Subcutaneous abdominal adipose tissue (tissue), 5 donors: ENCODE measurements around the gene HIRA.

ENCODE experiments used
- H3K27ac ChIP-seq: one replicate; pipeline ENCODE4 v1.7.0; 2013; ENCODE audit warnings: low read depth, mild to moderate bottlenecking, inconsistent platforms, low read length, moderate library complexity
- H3K27me3 ChIP-seq, 5 donors: one replicate each; pipeline ENCODE4 v1.7.0; 2013; ENCODE audit warnings: low read length in 5 of 5, inconsistent platforms in 1 of 5; ENCODE audit not compliant: control insufficient read depth in 5 of 5, insufficient read depth in 4 of 5
- H3K36me3 ChIP-seq, 5 donors: one replicate each; pipeline ENCODE4 v1.7.0; 2013; ENCODE audit warnings: low read length in 5 of 5; ENCODE audit not compliant: control insufficient read depth in 5 of 5, insufficient read depth in 5 of 5
- H3K4me1 ChIP-seq, 5 donors: one replicate each; pipeline ENCODE4 v1.7.0; 2013; ENCODE audit warnings: low read length in 5 of 5, mild to moderate bottlenecking in 3 of 5, moderate library complexity in 1 of 5; ENCODE audit not compliant: control insufficient read depth in 5 of 5, insufficient read depth in 5 of 5
- H3K4me3 ChIP-seq, 5 donors: one replicate each; pipeline ENCODE4 v1.7.0; 2013; ENCODE audit warnings: low read length in 5 of 5, low read depth in 1 of 5
- H3K9ac ChIP-seq, 5 donors: one replicate each; pipeline ENCODE4 v1.7.0; 2013; ENCODE audit warnings: low read length in 5 of 5, mild to moderate bottlenecking in 4 of 5, moderate library complexity in 3 of 5
- H3K9me3 ChIP-seq, 5 donors: one replicate each; pipeline ENCODE4 v1.7.0; 2013; ENCODE audit warnings: low read length in 5 of 5; ENCODE audit not compliant: control insufficient read depth in 5 of 5
- donor health status: healthy.
- donor health status: healthy.
- donor health status: healthy.
- donor health status: healthy.
- donor health status: healthy.

Gene HIRA, protein sequence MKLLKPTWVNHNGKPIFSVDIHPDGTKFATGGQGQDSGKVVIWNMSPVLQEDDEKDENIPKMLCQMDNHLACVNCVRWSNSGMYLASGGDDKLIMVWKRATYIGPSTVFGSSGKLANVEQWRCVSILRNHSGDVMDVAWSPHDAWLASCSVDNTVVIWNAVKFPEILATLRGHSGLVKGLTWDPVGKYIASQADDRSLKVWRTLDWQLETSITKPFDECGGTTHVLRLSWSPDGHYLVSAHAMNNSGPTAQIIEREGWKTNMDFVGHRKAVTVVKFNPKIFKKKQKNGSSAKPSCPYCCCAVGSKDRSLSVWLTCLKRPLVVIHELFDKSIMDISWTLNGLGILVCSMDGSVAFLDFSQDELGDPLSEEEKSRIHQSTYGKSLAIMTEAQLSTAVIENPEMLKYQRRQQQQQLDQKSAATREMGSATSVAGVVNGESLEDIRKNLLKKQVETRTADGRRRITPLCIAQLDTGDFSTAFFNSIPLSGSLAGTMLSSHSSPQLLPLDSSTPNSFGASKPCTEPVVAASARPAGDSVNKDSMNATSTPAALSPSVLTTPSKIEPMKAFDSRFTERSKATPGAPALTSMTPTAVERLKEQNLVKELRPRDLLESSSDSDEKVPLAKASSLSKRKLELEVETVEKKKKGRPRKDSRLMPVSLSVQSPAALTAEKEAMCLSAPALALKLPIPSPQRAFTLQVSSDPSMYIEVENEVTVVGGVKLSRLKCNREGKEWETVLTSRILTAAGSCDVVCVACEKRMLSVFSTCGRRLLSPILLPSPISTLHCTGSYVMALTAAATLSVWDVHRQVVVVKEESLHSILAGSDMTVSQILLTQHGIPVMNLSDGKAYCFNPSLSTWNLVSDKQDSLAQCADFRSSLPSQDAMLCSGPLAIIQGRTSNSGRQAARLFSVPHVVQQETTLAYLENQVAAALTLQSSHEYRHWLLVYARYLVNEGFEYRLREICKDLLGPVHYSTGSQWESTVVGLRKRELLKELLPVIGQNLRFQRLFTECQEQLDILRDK

DNA sequence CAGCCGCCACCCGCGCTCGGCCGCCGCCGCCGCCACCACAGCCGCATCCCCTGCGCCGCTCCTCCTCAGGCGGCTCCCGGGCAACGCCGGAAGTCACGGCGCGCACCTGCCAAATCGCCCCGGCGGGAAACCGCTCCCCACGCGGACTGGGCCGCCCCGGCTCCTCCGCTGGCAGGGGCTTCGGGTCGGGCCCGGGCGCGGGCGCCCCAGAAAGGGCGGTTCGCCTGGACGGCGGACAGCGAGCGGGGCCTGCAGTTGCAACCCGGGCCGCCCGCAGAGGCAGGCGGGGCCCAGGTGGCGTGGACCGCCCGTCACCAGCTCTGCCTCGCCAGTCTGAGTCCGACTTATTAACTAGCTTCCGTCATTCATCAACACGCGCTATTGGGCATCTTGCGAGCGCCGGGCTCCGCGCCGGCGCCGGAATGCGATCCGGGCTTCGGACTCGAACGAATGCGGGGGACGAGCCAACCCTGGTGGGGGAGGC, at the start of gene HIRA:
HIRA (minus strand) TSS at position 85 of the 484 bp plus-strand sequence. CDS start 257 bp downstream, outside the sequence.
- Histone ChIP-seq H3K27me3 (no peaks in the 10 kb centered on the region), H3K9me3 (no peaks in the 10 kb centered on the region), H3K27ac (peak within 1 kb of the TSS; percentile 88), H3K36me3 (peaks cover 10 to 19% (median 15%) of the 10 kb centered on the region in 5 donors), H3K4me1 (peaks cover 4 to 30% (median 29%) of the 10 kb centered on the region in 5 donors), H3K4me3 (peak within 1 kb of the TSS; percentile 87 to 94 (median 92)), H3K9ac (peak within 1 kb of the TSS; percentile 87 to 96 (median 93))

DNA sequence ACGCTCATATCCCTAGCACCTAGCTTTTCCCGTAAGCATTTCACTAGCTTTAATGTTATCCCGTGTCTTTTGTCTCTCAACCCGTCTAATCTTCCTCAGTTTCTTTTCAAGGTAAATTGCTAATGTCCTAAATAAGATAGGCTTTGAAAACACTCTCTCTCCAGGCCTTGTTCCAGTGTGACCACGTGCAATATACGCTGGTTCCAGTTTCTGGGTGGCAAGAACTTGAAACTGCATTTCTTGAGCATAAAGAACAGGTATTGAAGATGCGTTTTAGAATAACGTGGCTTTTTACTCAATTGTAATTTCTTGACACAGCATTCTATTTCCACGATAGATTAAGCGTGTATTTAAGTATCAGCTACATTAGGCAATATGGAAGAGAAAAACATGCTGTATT, 49.3 kb upstream of the HIRA start:
- H3K36me3 ChIP-seq, result peaks cover 0 to 4% (median 0%) of the 10 kb centered on the region in 5 donors
- H3K4me1 ChIP-seq, result peaks cover 9 to 35% (median 27%) of the 10 kb centered on the region in 5 donors
- H3K9ac ChIP-seq, result no peak overlapping the region
- H3K27me3 ChIP-seq, result no peaks in the 10 kb centered on the region
- no peak overlapping the region for H3K27ac ChIP-seq
- no peak overlapping the region for H3K4me3 ChIP-seq
- H3K9me3 ChIP-seq, result no peaks in the 10 kb centered on the region

DNA sequence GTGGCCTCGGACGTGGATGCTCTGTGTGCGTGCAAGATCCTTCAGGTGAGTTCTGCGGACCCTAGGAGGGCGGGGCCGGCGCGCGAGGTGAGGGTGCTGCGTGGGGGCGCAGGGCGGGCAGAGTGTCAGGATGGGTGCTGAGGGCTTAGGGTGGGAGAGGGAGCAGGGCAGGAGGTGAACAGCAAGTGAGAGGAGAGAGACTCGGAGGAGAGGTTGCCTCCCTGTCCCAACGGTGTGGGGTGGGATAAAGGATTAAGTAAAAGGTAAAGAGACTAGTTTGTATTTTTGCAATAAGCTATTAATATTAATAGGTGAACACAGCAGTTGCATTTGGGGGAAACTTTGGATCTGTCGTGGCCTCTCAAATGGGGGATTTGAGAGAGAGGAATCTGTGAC, 48.6 kb upstream of the HIRA start:
- Histone ChIP-seq H3K36me3 (peaks cover 0 to 10% (median 1%) of the 10 kb centered on the region in 5 donors), H3K27ac (no peak overlapping the region), H3K4me1 (peaks cover 9 to 35% (median 27%) of the 10 kb centered on the region in 5 donors), H3K9ac (no peak overlapping the region), H3K9me3 (no peaks in the 10 kb centered on the region), H3K4me3 (peak overlapping the region in 4 of 5 donors; percentile 53 to 95 (median 76)), H3K27me3 (no peaks in the 10 kb centered on the region)

DNA sequence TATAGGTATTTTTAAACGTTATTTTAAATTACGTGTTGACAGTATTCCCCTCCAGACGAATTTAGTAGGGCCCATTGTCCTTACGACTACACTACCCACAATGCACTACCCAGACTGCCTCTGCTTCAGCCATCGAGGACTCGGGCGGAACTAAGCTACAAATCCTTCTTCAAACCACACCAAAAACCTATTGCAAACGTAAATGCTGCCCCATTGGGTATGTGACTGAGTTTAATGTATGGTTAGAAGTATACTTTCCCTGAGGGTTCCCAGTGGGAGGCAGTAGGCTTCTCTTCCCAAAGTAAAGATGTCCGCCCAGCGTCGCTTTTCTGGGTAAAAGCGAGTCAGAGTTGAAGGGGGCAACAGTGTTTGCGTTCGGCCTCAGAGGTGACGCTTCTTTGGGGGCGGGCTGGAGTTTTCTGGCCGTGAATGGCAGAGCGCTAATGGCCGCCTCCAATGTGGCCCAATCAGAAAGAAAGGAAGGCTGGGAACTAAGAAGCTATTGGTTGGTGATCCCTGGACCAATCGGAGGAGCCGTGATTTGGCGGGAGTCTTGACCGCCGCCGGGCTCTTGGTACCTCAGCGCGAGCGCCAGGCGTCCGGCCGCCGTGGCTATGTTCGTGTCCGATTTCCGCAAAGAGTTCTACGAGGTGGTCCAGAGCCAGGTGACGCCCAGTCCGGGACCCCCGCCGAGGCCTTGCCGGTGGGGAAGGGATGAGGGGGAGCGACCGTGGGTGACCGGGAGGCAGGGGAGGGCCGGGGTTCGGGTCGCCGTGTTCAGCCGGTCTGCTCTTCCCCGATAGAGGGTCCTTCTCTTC, 48.0 kb upstream of the HIRA start, which contains the start of gene CDC45:
CDC45 (plus strand) TSS at position 566 of the 818 bp plus-strand sequence; CDS start at position 615, 49 bp downstream.
- Histone ChIP-seq H3K9ac (peak within 1 kb of the TSS; percentile 86 to 96 (median 95)), H3K27me3 (no peaks in the 10 kb centered on the region), H3K9me3 (no peaks in the 10 kb centered on the region), H3K27ac (peak within 1 kb of the TSS; percentile 99), H3K4me3 (peak within 1 kb of the TSS; percentile 71 to 96 (median 94)), H3K36me3 (peaks cover 0 to 16% (median 6%) of the 10 kb centered on the region in 5 donors), H3K4me1 (peaks cover 9 to 35% (median 27%) of the 10 kb centered on the region in 5 donors)

DNA sequence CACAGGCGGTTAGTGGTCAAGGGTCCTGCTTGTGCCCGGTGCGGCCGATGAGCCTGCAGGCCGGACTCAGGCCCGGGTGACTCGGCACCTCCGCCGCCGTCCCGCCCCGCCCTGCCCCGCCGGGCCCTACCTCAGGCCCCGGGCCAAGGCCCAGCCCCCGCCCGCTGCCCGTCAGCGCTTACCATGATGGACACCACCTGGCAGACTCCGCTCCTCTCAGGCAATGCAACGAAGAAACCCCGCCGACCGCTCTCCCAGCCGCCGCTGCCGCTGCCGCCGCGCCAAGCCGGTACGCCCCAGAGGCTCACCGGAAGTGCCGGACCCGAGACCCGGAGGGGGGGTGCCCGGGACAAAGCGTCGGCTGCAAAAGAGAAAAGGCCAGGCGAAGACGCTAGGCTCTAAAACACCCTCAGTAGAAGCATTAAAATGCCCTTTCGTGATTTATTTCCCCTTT, 47.4 kb upstream of the HIRA start, which contains the start of gene UFD1:
UFD1 (minus strand) TSS at position 293 of the 454 bp plus-strand sequence; CDS start at position 185, 108 bp downstream.
- Histone ChIP-seq H3K4me1 (peaks cover 6 to 33% (median 27%) of the 10 kb centered on the region in 5 donors), H3K36me3 (peaks cover 0 to 21% (median 9%) of the 10 kb centered on the region in 5 donors), H3K27ac (peak within 1 kb of the TSS; percentile 99), H3K9ac (peak within 1 kb of the TSS; percentile 86 to 96 (median 95)), H3K4me3 (peak within 1 kb of the TSS; percentile 71 to 96 (median 94)), H3K9me3 (no peaks in the 10 kb centered on the region), H3K27me3 (no peaks in the 10 kb centered on the region)

DNA sequence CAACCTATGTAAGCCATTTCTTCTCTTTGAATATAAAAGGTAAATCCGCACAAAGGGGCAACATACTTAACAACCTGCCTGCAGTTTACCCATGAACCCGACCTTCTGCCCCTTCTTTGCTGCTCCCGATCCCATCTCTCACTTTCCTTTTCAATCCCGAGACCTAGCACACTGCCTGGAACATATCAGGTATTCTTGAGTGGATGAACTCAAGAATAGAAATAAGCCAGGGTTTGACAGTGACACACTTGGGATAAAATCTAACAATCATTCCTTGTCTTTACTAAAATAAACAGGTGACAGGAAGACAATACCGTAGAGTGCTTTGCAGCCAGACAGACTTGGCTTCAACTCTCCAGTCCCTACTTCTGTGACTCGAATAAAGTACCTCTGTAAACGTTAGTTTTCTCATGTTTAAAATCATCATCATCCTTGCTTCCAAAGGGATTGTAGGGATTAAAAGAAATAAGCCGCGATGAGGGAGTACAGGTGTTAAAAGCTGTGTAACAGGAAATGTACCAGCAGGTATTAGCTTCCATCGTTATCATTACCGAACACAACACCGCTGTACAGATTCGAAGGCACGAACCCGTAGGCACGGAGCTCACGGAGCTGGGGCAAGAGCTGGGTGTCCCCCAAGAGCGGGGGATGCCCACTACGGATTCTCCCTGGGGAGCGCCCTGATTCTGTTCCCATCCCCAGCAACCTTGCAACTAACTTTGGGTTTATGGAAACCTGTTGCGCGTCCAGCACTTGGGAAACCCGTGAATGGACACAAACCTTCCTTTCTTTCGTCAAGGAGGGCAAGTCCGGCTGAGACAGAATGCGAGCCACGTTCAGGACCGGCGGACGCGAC, 46.7 kb upstream of the HIRA start:
- H3K9me3 ChIP-seq, result no peaks in the 10 kb centered on the region
- H3K27ac ChIP-seq, result peak overlapping the region; percentile 99
- peaks cover 6 to 31% (median 26%) of the 10 kb centered on the region in 5 donors for H3K4me1 ChIP-seq
- peak overlapping the region; percentile 79 to 95 (median 90) for H3K9ac ChIP-seq
- H3K27me3 ChIP-seq, result no peaks in the 10 kb centered on the region
- peaks cover 0 to 28% (median 16%) of the 10 kb centered on the region in 5 donors for H3K36me3 ChIP-seq
- H3K4me3 ChIP-seq, result peak overlapping the region; percentile 71 to 96 (median 92)

DNA sequence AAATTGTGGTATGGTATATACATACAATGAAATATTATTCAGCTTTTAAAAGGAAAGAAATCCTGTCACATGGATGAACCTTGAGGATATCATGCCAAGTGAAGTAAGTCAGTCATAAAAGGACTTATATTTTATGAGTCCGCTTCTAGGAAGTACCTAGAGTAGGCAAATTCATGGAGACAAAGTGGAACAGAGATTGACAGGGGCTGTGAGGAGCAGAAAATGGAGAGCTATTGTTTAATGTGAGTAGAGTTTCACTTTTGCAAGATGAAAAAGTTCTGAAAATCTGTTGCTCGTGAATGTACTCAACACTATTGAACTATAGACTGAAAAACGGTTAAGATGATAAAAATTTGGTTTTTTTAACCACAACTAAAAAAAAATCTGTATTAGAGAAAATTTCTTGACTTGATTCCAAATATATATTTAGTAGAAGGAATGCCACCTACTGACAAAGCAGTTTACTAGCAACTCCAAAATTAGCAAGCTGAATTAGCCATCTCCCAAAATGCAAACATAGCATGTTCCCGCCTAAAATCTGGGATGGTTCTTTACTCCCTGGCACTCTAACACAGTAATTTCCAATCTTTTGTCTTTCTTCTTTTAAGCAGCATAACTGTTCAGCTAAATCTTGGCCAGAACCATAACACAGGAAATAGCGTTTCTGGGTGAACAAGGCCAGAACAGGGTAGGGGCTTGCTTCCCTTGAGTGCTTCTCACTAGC, 46.0 kb upstream of the HIRA start:
- H3K27me3 ChIP-seq, result no peaks in the 10 kb centered on the region
- no peak overlapping the region for H3K27ac ChIP-seq
- H3K4me3 ChIP-seq, result peak overlapping the region; percentile 71 to 96 (median 92)
- peak overlapping the region; percentile 39 to 95 (median 90) for H3K9ac ChIP-seq
- H3K36me3 ChIP-seq, result peaks cover 0 to 36% (median 24%) of the 10 kb centered on the region in 5 donors
- no peaks in the 10 kb centered on the region for H3K9me3 ChIP-seq
- H3K4me1 ChIP-seq, result peaks cover 6 to 31% (median 26%) of the 10 kb centered on the region in 5 donors

DNA sequence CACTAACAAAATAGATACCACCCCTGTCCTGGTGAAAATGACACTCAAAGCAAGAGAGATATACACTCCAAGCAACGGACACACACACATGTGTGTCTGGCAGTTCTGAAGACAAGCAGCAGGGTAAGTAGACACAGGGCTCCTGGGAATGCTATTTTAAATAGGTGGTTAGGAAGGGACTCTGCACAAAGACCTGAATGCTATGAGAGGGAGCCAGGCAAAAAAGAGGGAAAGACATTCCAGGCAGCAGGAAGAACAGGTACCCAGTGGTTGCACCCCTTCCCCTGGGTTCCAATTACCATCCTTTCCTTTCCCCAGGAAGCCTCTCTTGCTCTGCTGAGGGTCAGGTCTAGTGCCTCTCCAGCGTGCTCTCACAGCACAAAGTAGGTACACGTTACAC, 44.5 kb upstream of the HIRA start:
- H3K27me3 ChIP-seq, result no peaks in the 10 kb centered on the region
- H3K36me3 ChIP-seq, result peaks cover 0 to 50% (median 36%) of the 10 kb centered on the region in 5 donors
- H3K9ac ChIP-seq, result peak overlapping the region in 1 of 5 donors; percentile 52
- H3K27ac ChIP-seq, result no peak overlapping the region
- H3K9me3 ChIP-seq, result no peaks in the 10 kb centered on the region
- H3K4me1 ChIP-seq, result peaks cover 6 to 31% (median 26%) of the 10 kb centered on the region in 5 donors
- no peak overlapping the region for H3K4me3 ChIP-seq
